Amniotic stem cell (primary cell): ENCODE measurements around the gene ATF4.
"Not testable (repeated sequence)": the region's sequence is repeated elsewhere in the genome, so short reads cannot be mapped to it uniquely, and the experiment has no call there.

Experiments
- DNase-seq: peaks from one replicate; lab custom pipeline; 2025; lab: John Stamatoyannopoulos, UW

Gene ATF4

GRCh38 chr22:39489094-39490068 lies 31.0 kb upstream of the ATF4 start:
- no peak for DNase-seq

- no peak for DNase-seq
Measured at GRCh38 chr22:39490135-39490798, 30.1 kb upstream of the ATF4 start.

- no peak for DNase-seq
Measured at GRCh38 chr22:39490966-39491680, 29.2 kb upstream of the ATF4 start.

GRCh38 chr22:39491696-39492095 lies 28.7 kb upstream of the ATF4 start:
- DNase-seq = no peak

GRCh38 chr22:39492186-39492585 lies 28.2 kb upstream of the ATF4 start:
- no peak for DNase-seq

- peak; percentile 23 for DNase-seq
Measured at GRCh38 chr22:39493759-39494158, 26.6 kb upstream of the ATF4 start.

- DNase-seq = no peak
Measured at GRCh38 chr22:39494471-39495120, 25.8 kb upstream of the ATF4 start.

GRCh38 chr22:39496131-39496838 lies 24.1 kb upstream of the ATF4 start:
- peak; percentile 21 for DNase-seq

GRCh38 chr22:39497429-39497828 lies 22.9 kb upstream of the ATF4 start:
- no peak for DNase-seq

- no peak for DNase-seq
Measured at GRCh38 chr22:39498368-39498767, 22.0 kb upstream of the ATF4 start.

- no peak for DNase-seq
Measured at GRCh38 chr22:39498802-39499201, 21.6 kb upstream of the ATF4 start.

GRCh38 chr22:39500101-39500500 lies 20.3 kb upstream of the ATF4 start:
- DNase-seq = no peak

- no peak for DNase-seq
Measured at GRCh38 chr22:39501644-39502108, 18.7 kb upstream of the ATF4 start.

- DNase-seq = peak; percentile 95
Measured at GRCh38 chr22:39502109-39502788, 18.1 kb upstream of the ATF4 start, which contains the start of gene MIEF1. MIEF1 (plus strand) TSS chr22:39502290; CDS start chr22:39511295, 9,005 bp downstream.

GRCh38 chr22:39502789-39503409 lies 17.5 kb upstream of the ATF4 start:
- no peak for DNase-seq

- DNase-seq = no peak
Measured at GRCh38 chr22:39503630-39504029, 16.7 kb upstream of the ATF4 start.

GRCh38 chr22:39504071-39504470 lies 16.3 kb upstream of the ATF4 start:
- DNase-seq = no peak

GRCh38 chr22:39507021-39507420 lies 13.3 kb upstream of the ATF4 start:
- DNase-seq = not testable (repeated sequence)

- DNase-seq = no peak
Measured at GRCh38 chr22:39508393-39508792, 12.0 kb upstream of the ATF4 start.

- DNase-seq = no peak
Measured at GRCh38 chr22:39510529-39511149, 9.7 kb upstream of the ATF4 start.
